Stimulated activated CD4-positive, alpha-beta T cell treated with anti-CD3 and anti-CD28 coated beads, Interleukin-2, amount 100 ng/mL, for 4 hours (primary cell): ENCODE results near the gene NFYC.
A peak's percentile ranks its signal among the peaks of the same experiment; 100 is the strongest.

ENCODE experiments used
- DNase-seq: peaks from one replicate; pipeline ENCODE4 v3.0.0-alpha.2; 2020; ENCODE audit warnings: low read depth

NFYC gene

GRCh38 chr1:40691538-40692428 lies at the start of gene NFYC:
TSS of gene NFYC (plus strand) at chr1:40691704. CDS start at chr1:40738844, 47,140 bp downstream.
- DNase-seq = peak; percentile 96

- no peak for DNase-seq
Observed at GRCh38 chr1:40645118-40645680, 46.3 kb upstream of the NFYC start.

- no peak for DNase-seq
Observed at GRCh38 chr1:40646315-40646714, 45.2 kb upstream of the NFYC start.

GRCh38 chr1:40648200-40648599 lies 43.3 kb upstream of the NFYC start:
- no peak for DNase-seq

GRCh38 chr1:40648928-40649591 lies 42.4 kb upstream of the NFYC start:
- DNase-seq = no peak

- DNase-seq = no peak
Observed at GRCh38 chr1:40649592-40649930, 41.9 kb upstream of the NFYC start.

GRCh38 chr1:40650075-40650474 lies 41.4 kb upstream of the NFYC start:
- no peak for DNase-seq

- DNase-seq = no peak
Observed at GRCh38 chr1:40651138-40651857, 40.2 kb upstream of the NFYC start.

GRCh38 chr1:40652468-40652867 lies 39.0 kb upstream of the NFYC start:
- no peak for DNase-seq

- DNase-seq = no peak
Observed at GRCh38 chr1:40652979-40653378, 38.5 kb upstream of the NFYC start.

GRCh38 chr1:40653851-40654537 lies 37.5 kb upstream of the NFYC start:
- DNase-seq = no peak

GRCh38 chr1:40657046-40657445 lies 34.5 kb upstream of the NFYC start:
- no peak for DNase-seq

GRCh38 chr1:40658751-40659648 lies 32.5 kb upstream of the NFYC start:
- DNase-seq = no peak

GRCh38 chr1:40659649-40659947 lies 31.9 kb upstream of the NFYC start:
- no peak for DNase-seq

- no peak for DNase-seq
Observed at GRCh38 chr1:40661678-40662077, 29.8 kb upstream of the NFYC start.

- DNase-seq = no peak
Observed at GRCh38 chr1:40662151-40662550, 29.4 kb upstream of the NFYC start.

- peak; percentile 8 for DNase-seq
Observed at GRCh38 chr1:40662864-40663263, 28.6 kb upstream of the NFYC start.

GRCh38 chr1:40663324-40664166 lies 28.0 kb upstream of the NFYC start:
- no peak for DNase-seq

GRCh38 chr1:40664167-40664537 lies 27.4 kb upstream of the NFYC start:
- DNase-seq = no peak

- no peak for DNase-seq
Observed at GRCh38 chr1:40664791-40665190, 26.7 kb upstream of the NFYC start.
